Liver (tissue), 3 donors: ENCODE measurements around the gene C9orf57.
A peak's percentile ranks its signal among the peaks of the same experiment; 100 is the strongest.

Source experiments
- NR2F2 ChIP-seq: IDR thresholded peaks from 2 replicates; pipeline ENCODE4 v1.6.1; 2016; ENCODE audit warnings: antibody characterized with exemption
- TF ChIP-seq, protein P1 (sequence below): fragments of 150-350 bp; IDR thresholded peaks from 2 replicates; pipeline ENCODE4 v1.5.1; 2017; ENCODE audit warnings: improper control_type of control experiment, low read depth, low read length; ENCODE audit not compliant: missing input control
- donor health status: healthy.
- donor health status: healthy.

DNA sequence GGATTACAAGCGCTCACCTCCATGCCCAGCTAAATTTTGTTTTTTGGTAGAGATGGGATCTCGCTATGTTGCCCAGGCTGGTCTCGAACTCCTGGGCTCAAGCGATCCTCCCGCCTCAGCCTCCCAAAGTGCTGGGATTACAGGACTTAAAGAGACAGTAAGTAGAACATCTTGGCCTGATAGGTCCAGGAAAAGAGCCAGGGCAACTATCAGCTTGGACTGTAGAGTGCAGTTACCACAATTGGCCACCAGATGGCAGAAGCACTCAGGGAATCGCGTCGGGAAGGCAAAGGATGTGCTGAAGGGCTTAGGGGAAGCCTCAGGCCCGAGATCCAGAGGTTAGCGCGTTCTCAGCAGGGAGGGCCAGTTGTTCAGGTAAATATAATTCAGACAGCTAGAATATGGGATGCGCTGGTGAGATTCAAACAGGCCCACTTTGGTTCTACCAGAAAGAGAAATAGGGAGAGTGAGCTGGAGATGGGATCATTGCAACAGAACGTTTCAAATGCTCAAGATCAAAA is 21.5 kb downstream of the C9orf57 start:
- TF ChIP-seq, protein P1, sequence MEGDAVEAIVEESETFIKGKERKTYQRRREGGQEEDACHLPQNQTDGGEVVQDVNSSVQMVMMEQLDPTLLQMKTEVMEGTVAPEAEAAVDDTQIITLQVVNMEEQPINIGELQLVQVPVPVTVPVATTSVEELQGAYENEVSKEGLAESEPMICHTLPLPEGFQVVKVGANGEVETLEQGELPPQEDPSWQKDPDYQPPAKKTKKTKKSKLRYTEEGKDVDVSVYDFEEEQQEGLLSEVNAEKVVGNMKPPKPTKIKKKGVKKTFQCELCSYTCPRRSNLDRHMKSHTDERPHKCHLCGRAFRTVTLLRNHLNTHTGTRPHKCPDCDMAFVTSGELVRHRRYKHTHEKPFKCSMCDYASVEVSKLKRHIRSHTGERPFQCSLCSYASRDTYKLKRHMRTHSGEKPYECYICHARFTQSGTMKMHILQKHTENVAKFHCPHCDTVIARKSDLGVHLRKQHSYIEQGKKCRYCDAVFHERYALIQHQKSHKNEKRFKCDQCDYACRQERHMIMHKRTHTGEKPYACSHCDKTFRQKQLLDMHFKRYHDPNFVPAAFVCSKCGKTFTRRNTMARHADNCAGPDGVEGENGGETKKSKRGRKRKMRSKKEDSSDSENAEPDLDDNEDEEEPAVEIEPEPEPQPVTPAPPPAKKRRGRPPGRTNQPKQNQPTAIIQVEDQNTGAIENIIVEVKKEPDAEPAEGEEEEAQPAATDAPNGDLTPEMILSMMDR, result peak; percentile 99
- no peak for TF ChIP-seq NR2F2
